ACHN (cell line): ENCODE measurements around the gene C3.
"Not testable (repeated sequence)": the region's sequence is repeated elsewhere in the genome, so short reads cannot be mapped to it uniquely, and the experiment has no call there.

Experiments used
- DNase-seq: peaks from one replicate; pipeline ENCODE4 v3.0.0-alpha.2; 2015
- in situ Hi-C: cut with HindIII; loops from 2 replicates; pipeline ENCODE4 v1.10.0; 2017; ENCODE audit warnings: low sequenced_read_pairs, low pct_ligation_motif_present, low pct_unique_long_range_greater_than_20kb

Gene C3

DNA sequence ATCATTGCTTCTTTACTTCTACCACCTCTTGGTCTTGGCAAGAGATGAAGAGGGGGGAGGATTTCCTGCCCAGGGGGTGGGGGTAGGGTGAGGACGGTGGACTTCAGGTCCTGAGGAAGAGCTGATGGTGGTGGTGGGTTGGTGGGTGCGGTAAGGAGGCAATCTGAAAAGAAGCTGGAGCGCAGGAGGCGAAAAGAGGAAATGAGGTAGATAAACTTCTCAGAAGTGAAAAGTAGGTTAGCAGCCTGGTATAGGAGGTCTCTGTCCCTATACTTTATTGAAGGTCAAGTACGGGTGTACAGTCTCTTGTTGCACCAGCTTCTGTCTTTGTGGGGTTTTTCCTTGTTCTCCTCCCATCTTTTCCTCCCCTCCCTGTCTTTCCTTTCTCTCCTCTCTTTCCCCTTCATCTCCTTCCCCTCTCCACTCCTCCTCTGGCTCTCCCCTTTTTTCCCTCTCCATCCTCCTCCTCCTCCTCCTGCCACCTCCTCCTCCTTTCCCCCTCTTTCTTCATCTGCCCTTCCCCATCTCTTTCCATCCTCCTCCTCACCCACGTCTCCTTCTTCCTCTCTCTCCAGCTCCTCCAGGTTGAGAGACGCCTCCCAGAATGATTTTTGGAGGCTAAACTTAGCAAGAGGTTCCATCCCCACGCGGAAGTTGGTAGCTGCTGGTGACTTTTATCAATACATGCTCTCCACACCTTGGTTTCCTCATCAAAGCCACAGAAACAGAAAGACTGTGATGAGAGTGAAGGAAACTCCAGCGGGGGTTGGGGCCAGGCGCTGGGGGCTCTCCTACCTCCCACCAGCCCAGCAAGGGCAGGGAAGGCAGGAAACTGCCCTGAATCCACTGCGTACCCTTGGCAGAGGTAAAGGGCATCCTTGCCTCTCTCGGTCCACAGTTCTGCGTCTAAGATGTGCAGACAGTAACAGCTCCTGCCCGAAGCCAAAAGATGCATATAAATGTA lies 65.8 kb downstream of the C3 start:
- no peak for DNase-seq
- in situ Hi-C loops: no loop called here

DNA sequence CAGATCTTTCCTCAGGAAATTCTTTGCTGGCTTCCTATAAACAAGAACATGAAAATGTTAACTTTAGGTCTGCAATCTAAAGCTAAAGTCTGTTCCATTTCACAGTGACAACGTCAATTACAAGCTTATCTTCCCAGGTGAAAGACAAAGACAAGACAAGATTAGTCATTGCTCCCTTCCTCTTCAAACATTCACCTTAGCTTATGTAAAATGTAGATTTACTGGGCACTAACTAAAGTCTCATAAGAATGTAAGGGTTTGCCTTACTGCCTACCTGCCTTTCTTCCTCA lies 67.7 kb downstream of the C3 start:
- in situ Hi-C loops: no loop called here
- DNase-seq: no peak

DNA sequence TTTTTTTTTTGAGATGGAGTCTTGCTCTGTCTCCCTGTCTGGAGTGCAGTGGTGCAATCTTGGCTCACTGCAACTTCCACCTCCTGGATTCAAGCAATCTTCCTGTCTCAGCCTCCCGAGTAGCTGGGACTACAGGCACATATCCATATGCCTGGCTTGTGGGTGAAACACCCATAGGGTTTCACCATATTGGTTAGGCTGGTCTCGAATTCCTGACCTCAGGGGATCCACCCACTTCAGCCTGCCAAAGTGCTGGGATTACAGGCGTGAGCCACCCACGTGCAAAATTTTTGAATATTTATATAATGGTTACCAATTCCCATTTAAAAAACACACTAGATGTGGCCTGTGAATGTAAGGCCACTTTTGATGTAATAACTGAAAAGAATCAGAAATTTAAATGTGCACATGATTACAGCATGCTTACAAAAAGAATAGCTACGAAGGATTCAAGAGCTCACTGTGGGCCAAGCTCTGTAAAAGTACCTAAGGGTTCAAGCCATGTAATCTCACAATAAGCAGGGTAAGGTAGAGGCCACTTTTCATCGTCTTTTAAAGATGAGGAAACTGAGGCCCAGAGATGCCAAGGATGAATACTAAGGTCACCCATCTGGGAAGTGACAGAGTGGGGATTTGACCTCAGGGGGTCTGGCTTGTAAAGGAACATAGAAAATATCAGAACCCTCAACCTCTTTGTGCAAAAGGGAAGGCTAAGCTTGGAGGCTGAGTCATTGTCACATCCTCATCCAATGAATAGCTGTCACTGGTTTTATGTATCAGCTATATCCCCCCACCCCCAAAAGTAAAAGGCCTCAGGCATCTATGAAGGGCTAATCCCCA lies 68.3 kb downstream of the C3 start:
- DNase-seq: no peak
- in situ Hi-C loops: no loop called here

DNA sequence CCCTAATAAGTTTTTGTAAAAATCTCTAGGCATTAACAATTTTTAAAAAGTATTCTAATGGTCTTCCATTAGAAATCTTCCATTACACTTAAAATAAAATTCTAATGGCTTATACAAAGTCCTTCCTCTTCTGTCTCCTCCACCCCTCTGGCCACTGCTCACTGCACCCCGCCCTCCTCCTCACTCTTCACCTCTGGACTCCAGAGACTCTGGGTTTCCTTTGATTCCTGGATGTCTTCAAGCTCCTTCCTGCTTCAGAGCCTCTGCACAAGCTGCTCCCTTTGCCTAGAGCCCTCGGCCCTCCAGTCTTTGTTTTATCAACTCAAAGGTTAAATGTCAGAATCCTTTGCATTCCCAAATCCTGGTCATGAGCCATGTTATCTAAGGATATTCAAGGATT lies 71.3 kb downstream of the C3 start:
- DNase-seq: no peak
- in situ Hi-C loops: no loop called here

DNA sequence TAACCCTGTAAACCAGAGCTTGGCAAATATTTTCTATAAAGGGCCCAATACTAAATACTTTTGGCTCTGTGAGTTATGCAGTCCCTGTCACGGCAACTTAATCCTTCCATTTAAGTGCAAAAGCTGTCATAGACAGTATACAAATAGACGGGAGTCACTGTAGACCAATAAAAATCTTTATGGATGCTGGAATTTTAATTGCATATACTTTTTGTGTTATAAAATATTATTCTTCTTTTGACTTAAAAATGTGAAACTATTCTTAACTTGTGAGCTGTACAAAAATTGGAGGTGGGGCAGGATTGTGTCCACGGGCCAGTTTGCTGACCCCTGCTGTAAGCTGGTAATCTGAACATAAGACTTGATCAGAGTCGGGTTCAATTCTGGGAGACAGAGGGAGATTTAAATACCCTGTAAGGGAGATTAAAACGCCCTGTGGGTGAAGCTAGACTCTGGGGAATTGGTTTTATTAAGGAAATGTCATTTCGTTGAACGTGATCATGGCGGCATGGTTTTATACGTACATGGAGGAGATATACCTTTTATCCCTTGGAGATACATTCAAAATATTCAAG lies 72.2 kb downstream of the C3 start:
- in situ Hi-C loops: no loop called here
- no peak for DNase-seq

DNA sequence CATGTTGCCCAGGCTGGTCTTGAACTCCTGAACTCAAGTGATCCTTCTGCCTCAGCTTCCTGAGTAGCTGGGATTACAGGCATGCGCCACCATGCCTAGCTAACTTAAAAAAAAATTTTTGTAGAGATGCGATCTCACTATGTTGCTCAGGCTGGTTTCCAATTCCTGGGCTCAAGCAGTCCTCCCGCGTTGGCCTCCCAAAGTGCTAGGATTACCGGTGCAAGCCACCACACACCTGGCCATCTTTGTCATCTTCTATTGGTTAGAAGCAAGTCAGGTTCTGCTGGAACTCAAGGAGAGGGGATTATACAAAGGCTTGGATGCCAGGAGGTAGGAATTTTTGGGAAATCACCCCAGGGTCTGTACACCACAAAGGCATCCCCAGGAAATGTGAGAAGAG lies 75.7 kb downstream of the C3 start:
- no peak for DNase-seq
- in situ Hi-C loops: no loop called here

DNA sequence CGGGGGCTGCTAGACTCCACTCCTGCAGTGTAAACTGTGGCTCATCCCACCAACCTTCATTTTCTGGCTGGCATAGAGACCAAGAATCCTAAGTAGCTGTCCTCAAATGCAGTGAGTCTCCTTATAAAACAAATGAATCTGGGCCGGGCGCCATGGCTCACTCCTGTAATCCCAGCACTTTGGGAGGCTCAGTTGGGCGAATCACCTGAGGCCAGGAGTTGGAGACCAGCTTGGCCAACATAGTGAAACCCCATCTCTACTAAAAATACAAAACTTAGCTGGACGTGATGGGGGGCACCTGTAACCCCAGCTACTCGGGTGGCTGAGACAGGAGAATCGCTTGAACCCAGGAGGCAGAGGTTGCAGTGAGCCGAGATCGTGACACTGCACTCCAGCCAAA lies 80.1 kb downstream of the C3 start:
- in situ Hi-C loops, DNase-seq: not testable (repeated sequence)

DNA sequence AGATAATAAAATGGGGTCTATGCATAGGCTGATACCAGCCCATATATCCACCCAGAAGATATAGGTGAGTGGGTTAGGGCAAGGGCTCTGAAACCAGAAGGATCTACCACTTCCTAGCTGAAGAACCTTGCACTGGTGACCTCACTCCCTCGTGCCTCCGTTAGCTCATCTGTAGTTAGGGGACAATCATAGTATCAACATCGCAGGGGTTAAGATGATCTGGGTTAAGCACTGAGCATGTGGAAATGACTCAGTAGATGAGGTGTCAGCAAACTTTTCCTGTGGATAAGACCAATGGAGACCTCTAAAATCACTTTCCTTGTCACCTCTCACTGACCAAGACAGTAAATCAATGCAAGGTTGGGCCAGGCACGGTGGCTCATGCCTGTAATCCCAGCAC lies 81.0 kb downstream of the C3 start:
- in situ Hi-C loops: no loop called here
- DNase-seq: peak; percentile 9

DNA sequence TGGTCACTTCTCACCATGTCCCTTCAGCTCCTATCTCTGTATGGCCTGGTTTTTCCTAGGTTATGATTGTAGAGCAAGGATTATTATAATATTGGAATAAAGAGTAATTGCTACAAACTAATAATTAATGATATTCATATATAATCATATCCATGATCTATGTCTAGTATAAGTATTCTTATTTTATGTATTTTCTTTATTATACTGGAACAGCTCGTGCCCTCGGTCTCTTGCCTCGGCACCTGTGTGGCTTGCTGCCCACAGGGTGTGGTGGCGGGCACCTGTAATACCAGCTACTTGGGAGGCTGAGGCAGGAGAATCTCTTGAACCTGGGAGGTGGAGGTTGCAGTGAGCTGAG lies 87.0 kb downstream of the C3 start:
- DNase-seq, in situ Hi-C loops: not testable (repeated sequence)

DNA sequence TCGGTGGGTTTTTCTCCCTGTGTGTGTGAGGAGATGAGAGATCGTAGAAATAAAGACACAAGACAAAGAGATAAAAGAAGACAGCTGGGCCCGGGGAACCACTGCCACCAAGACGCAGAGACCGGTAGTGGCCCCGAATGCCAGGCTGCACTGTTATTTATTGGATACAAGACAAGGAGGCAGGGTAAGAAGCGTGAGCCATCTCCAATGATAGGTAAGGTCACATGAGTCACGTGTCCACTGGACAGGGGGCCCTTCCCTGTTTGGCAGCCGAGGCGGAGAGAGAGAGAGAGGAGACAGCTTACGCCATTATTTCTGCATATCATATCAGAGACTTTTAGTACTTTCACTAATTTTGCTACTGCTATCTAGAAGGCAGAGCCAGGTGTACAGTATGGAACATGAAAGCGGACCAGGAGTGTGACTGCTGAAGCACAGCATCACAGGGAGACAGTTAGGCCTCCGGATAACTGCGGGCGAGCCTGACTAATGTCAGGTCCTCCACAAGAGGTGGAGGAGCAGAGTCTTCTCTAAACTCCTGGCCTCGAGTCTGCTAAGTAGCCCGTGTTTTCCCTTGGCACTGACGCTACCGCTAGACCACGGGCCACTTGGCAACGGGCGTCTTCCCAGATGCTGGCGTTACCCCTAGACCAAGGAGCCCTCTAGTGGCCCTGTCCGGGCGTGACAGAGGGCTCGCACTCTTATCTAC lies 87.5 kb downstream of the C3 start:
- DNase-seq: peak; percentile 84
- in situ Hi-C loops: not testable (repeated sequence)

DNA sequence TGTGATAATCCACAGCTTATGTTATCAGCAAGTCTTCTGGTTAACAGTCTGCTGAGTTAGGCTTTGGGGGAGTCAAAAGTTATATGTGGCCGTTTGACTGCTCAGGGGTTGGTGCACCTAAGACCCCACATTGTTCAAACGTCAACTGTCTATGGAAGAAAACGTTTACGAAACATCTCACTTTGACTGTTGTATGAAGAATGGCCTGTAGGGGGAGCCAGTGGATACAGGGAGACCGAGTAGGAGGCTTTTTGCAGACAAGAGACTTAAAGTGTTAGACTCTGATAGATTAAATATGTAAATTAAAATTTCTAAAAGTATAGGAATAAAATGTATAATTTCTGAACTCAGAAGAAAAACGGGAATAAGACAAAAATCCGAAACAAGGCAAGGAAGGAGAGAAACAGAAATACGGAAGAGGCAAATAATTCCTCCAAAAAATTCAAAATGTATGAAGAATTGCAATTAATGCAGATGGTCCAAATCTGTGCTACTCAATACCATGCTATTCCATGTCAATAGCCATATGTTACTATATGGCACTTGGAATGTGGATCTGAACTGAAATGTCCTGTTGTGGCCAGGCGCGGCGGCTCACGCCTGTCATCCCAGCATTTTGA lies 88.3 kb downstream of the C3 start:
- DNase-seq: peak; percentile 82
- in situ Hi-C loops: no loop called here
